HepG2 (cell line): ENCODE results near the gene VASN. TPM values are rescaled to one million over a fixed set of nuclear protein-coding genes. Genes with fewer than 3 reads are reported as not detected.

Experiments used
- AGO1 ChIP-seq: fragments of 200-400 bp; formaldehyde crosslinking; IDR thresholded peaks from 2 replicates; pipeline ENCODE4 v1.6.1; 2017; ENCODE audit warnings: mild to moderate bottlenecking, low read depth, low read length, moderate library complexity; ENCODE audit not compliant: poor library complexity, severe bottlenecking
- ARID4A ChIP-seq: sonication (generic); formaldehyde crosslinking; IDR thresholded peaks from 2 replicates; pipeline ENCODE4 v1.5.0; 2020; ENCODE audit warnings: mild to moderate bottlenecking, missing genetic modification reagents, borderline replicate concordance
- CCDC6 ChIP-seq: sonication (generic); formaldehyde crosslinking; IDR thresholded peaks from 2 replicates; pipeline ENCODE4 v1.8.1; 2022; ENCODE audit warnings: mild to moderate bottlenecking, missing genetic modification reagents, moderate library complexity
- NFYB ChIP-seq: sonication (generic); formaldehyde crosslinking; IDR thresholded peaks from 2 replicates; pipeline ENCODE4 v1.4.0; 2020; ENCODE audit warnings: missing genetic modification reagents
- NR2F1 ChIP-seq, 2 experiments: fragments of 450-650 bp in 1 of 2; formaldehyde crosslinking in 1 of 2; IDR thresholded peaks; 2 replicates each; pipeline versions ENCODE4 v1.5.0 to v1.6.1; 2016 to 2020; ENCODE audit warnings: mild to moderate bottlenecking in 1 of 2, missing compliant biosample characterization in 1 of 2, missing genetic modification reagents in 1 of 2, moderate library complexity in 1 of 2
- POLR2AphosphoS5 ChIP-seq: IDR thresholded peaks from 2 replicates; pipeline ENCODE4 v1.6.1; 2012; ENCODE audit warnings: low read depth, low read length
- REXO4 ChIP-seq: sonication (generic); formaldehyde crosslinking; IDR thresholded peaks from 2 replicates; pipeline ENCODE4 v1.8.0; 2022; ENCODE audit warnings: missing genetic modification reagents, mild to moderate bottlenecking, borderline replicate concordance
- SYNCRIP ChIP-seq: fragments of 200-400 bp; formaldehyde crosslinking; IDR thresholded peaks from 2 replicates; pipeline ENCODE4 v1.6.1; 2018; ENCODE audit warnings: mild to moderate bottlenecking, low read depth, low read length; ENCODE audit not compliant: insufficient read depth
- ZBTB39 ChIP-seq: sonication (generic); formaldehyde crosslinking; IDR thresholded peaks from 2 replicates; pipeline ENCODE4 v1.5.0; 2020; ENCODE audit warnings: missing genetic modification reagents
- ZNF280B ChIP-seq: sonication (generic); formaldehyde crosslinking; IDR thresholded peaks from 2 replicates; pipeline ENCODE4 v1.5.0; 2020; ENCODE audit warnings: missing genetic modification reagents, mild to moderate bottlenecking, borderline replicate concordance
- ZNF326 ChIP-seq: sonication (generic); formaldehyde crosslinking; IDR thresholded peaks from 2 replicates; pipeline ENCODE4 v1.4.0; 2020; ENCODE audit warnings: missing genetic modification reagents, borderline replicate concordance
- ZNF33A ChIP-seq: sonication (generic); formaldehyde crosslinking; IDR thresholded peaks from 2 replicates; pipeline ENCODE4 v1.5.1; 2020; ENCODE audit warnings: missing genetic modification reagents, mild to moderate bottlenecking, moderate library complexity, borderline replicate concordance
- ZNF652 ChIP-seq: IDR thresholded peaks from 2 replicates; pipeline ENCODE4 v1.6.1; 2016; ENCODE audit warnings: low read depth, borderline replicate concordance
- ZNF720 ChIP-seq: sonication (generic); formaldehyde crosslinking; IDR thresholded peaks from 2 replicates; pipeline ENCODE4 v1.4.0; 2020; ENCODE audit warnings: missing genetic modification reagents
- ZSCAN31 ChIP-seq: sonication (generic); formaldehyde crosslinking; IDR thresholded peaks from 2 replicates; pipeline ENCODE4 v1.5.0; 2020; ENCODE audit warnings: low read depth, mild to moderate bottlenecking, missing genetic modification reagents
- ZXDC ChIP-seq: sonication (generic); formaldehyde crosslinking; IDR thresholded peaks from 2 replicates; pipeline ENCODE4 v1.5.0; 2020; ENCODE audit warnings: mild to moderate bottlenecking, missing genetic modification reagents
- polyA plus RNA-seq, 8 experiments: library from polyadenylated mRNA; depleted of rRNA in 3 of 8; stranded (reverse) in 7 of 8; unstranded in 1 of 8; fragments of >200 nt; fragmentation: Illumina TruSeq in 4 of 8; extraction: Trizol in 4 of 8; gene quantifications; 2 replicates each; pipeline versions ENCODE4 v1.2.1 to v1.2.3, GENCODE V29; 2011 to 2016; ENCODE audit warnings: low read depth in 4 of 8, missing spikeins in 1 of 8, mixed read lengths in 1 of 8; ENCODE audit not compliant: insufficient read depth in 1 of 8
- total RNA-seq, 5 experiments: library from RNA; depleted of rRNA; stranded (reverse); fragments of >200 nt; fragmentation: Illumina TruSeq; extraction: Trizol; gene quantifications; 2 replicates each; pipeline ENCODE4 v1.2.3, GENCODE V29; 2016; ENCODE audit warnings: low read depth in 1 of 5

VASN gene
- total and polyA plus RNA-seq, 2 of the 13 experiments (the other 11 are each of a cell fraction or from before 2014, with no cell fraction given): 8.4 to 18.2 TPM

- TF ChIP-seq ARID4A: peak; percentile 67; the same call in 1 of the 2 replicates
- TF ChIP-seq ZXDC (CRISPR knock-in tag): no peak
- no peak for TF ChIP-seq ZNF280B
- no peak for TF ChIP-seq ZNF33A
- no peak for TF ChIP-seq AGO1
- TF ChIP-seq POLR2AphosphoS5: no peak; the same call in 1 of the 2 replicates
- TF ChIP-seq REXO4 (CRISPR knock-in tag): no peak
- peak; percentile 36; the same call in 1 of the 2 replicates for TF ChIP-seq CCDC6 (CRISPR knock-in tag)
- no peak for TF ChIP-seq ZNF720 (CRISPR knock-in tag)
- no peak for TF ChIP-seq ZBTB39 (CRISPR knock-in tag)
- TF ChIP-seq ZNF326 (CRISPR knock-in tag): 0 out of 2 replicates have a peak, but pooled peaks have one; percentile 62
- no peak for TF ChIP-seq SYNCRIP
- no peak for TF ChIP-seq NFYB
- TF ChIP-seq ZNF652 (CRISPR knock-in tag): no peak
- TF ChIP-seq NR2F1 (CRISPR knock-in tag; IDR thresholded peaks at IDR 0.05): peak in 1 of 2 experiments; percentile 41; a peak in 1 of 4 replicates
- TF ChIP-seq ZSCAN31: no peak
These were observed 25.5 kb upstream of the VASN start (continued) for GRCh38 chr16:4345836-4346781.
